IMR-90 (cell line): ENCODE results near the gene PRR18. TPM values are rescaled to one million over a fixed set of nuclear protein-coding genes. Genes with fewer than 3 reads are reported as not detected.

Experiments
- ATAC-seq: fragments of 200-7000 bp; cut with Tn5 transposase; 2 replicates; pipeline ENCODE4 v1.9.1; 2020; ENCODE audit warnings: low read depth, mild to moderate bottlenecking, moderate library complexity
- BruUV-seq: library from RNA; stranded (reverse); fragments of 400-500 nt; replicated peaks from 2 replicates; lab custom pipeline; 2021; lab: Mats Ljungman, UMichigan
- CTCF ChIA-PET: fragments of 300-600 bp; formaldehyde crosslinking; extraction: SDS; loops from one replicate; lab custom pipeline; 2021; ENCODE audit warnings: antibody characterized with exemption; lab: Yijun Ruan, JAX
- POLR2A ChIA-PET: fragments of 300-600 bp; sonication (Branson Sonifier 250); formaldehyde crosslinking; loops from one replicate; lab custom pipeline; 2022; ENCODE audit warnings: antibody characterized with exemption; ENCODE audit not compliant: unreplicated experiment; lab: Charles Lee
- DNase-seq: peaks from one replicate; pipeline ENCODE4 v3.0.0; 2013
- H2AFZ ChIP-seq: replicated peaks from 2 replicates; pipeline ENCODE3; 2013; ENCODE audit warnings: low read length, mild to moderate bottlenecking; ENCODE audit not compliant: poor library complexity
- H2AK5ac ChIP-seq: 2 replicates; pipeline ENCODE4 v1.6.1; 2013; ENCODE audit warnings: low read depth, low read length, inconsistent platforms
- H2AK9ac ChIP-seq: replicated peaks from 2 replicates; pipeline ENCODE3; 2013; ENCODE audit warnings: mild to moderate bottlenecking, low read depth, low read length, moderate library complexity; ENCODE audit not compliant: poor library complexity
- H2BK120ac ChIP-seq: 2 replicates; pipeline ENCODE4 v1.6.1; 2013; ENCODE audit warnings: low read depth, low read length, inconsistent platforms
- H2BK15ac ChIP-seq: 3 replicates; pipeline ENCODE4 v1.6.1; 2013; ENCODE audit warnings: low read depth, low read length, inconsistent platforms
- H2BK20ac ChIP-seq: 2 replicates; pipeline ENCODE4 v1.6.1; 2013; ENCODE audit warnings: low read depth, mild to moderate bottlenecking, inconsistent platforms, low read length, moderate library complexity
- H2BK5ac ChIP-seq: 2 replicates; pipeline ENCODE4 v1.6.1; 2013; ENCODE audit warnings: mild to moderate bottlenecking, low read depth, low read length, inconsistent platforms; ENCODE audit not compliant: poor library complexity, severe bottlenecking
- H3K14ac ChIP-seq: replicated peaks from 2 replicates; pipeline ENCODE4 v1.6.1; 2013; ENCODE audit warnings: low read depth, low read length, inconsistent platforms
- H3K18ac ChIP-seq: 2 replicates; pipeline ENCODE4 v1.6.1; 2013; ENCODE audit warnings: low read depth, low read length, control low read depth
- H3K23ac ChIP-seq: 2 replicates; pipeline ENCODE4 v1.6.1; 2013; ENCODE audit warnings: low read depth, low read length, inconsistent platforms
- H3K27ac ChIP-seq: 2 replicates; pipeline ENCODE4 v1.5.1; 2013; ENCODE audit warnings: mild to moderate bottlenecking, control low read depth, low read length; ENCODE audit not compliant: insufficient read depth
- H3K27me3 ChIP-seq: 2 replicates; pipeline ENCODE4 v1.6.1; 2013; ENCODE audit warnings: low read length; ENCODE audit not compliant: control insufficient read depth, insufficient read depth
- H3K36me3 ChIP-seq: 2 replicates; pipeline ENCODE4 v1.6.1; 2013; ENCODE audit warnings: low read length, mixed read lengths; ENCODE audit not compliant: control insufficient read depth, insufficient read depth
- H3K4ac ChIP-seq: 2 replicates; pipeline ENCODE4 v1.6.1; 2013; ENCODE audit warnings: low read depth, low read length, inconsistent platforms
- H3K4me1 ChIP-seq: 2 replicates; pipeline ENCODE4 v1.6.1; 2013; ENCODE audit warnings: low read length, mixed read lengths; ENCODE audit not compliant: control insufficient read depth, insufficient read depth
- H3K4me2 ChIP-seq: 2 replicates; pipeline ENCODE4 v1.6.1; 2013; ENCODE audit warnings: low read depth, mild to moderate bottlenecking, control low read depth, low read length, moderate library complexity
- H3K4me3 ChIP-seq: 2 replicates; pipeline ENCODE4 v1.5.1; 2013; ENCODE audit warnings: low read depth, mild to moderate bottlenecking, control low read depth, low read length, moderate library complexity; ENCODE audit not compliant: insufficient read depth
- H3K56ac ChIP-seq: 2 replicates; pipeline ENCODE4 v1.6.1; 2013; ENCODE audit warnings: low read length, inconsistent platforms; ENCODE audit not compliant: insufficient read depth; ENCODE audit errors: extremely low read depth
- H3K79me1 ChIP-seq, 2 experiments: 2 replicates each; pipeline ENCODE4 v1.6.1; 2013; ENCODE audit warnings: low read length in 2 of 2, inconsistent platforms in 1 of 2, low read depth in 1 of 2
- H3K9ac ChIP-seq: 2 replicates; pipeline ENCODE4 v1.6.1; 2013; ENCODE audit warnings: low read depth, low read length, control low read depth
- H3K9me1 ChIP-seq: 2 replicates; pipeline ENCODE4 v1.6.1; 2013; ENCODE audit warnings: low read length, inconsistent platforms; ENCODE audit not compliant: insufficient read depth
- H3K9me3 ChIP-seq: 2 replicates; pipeline ENCODE4 v1.6.1; 2013; ENCODE audit warnings: low read length; ENCODE audit not compliant: control insufficient read depth, insufficient read depth
- H4K20me1 ChIP-seq: 2 replicates; pipeline ENCODE4 v1.6.1; 2013; ENCODE audit warnings: low read length, inconsistent platforms; ENCODE audit not compliant: insufficient read depth
- H4K5ac ChIP-seq: 2 replicates; pipeline ENCODE4 v1.6.1; 2013; ENCODE audit warnings: mild to moderate bottlenecking, low read depth, low read length, control low read depth
- H4K8ac ChIP-seq, 2 experiments: 2 replicates each; pipeline ENCODE4 v1.6.1; 2013; ENCODE audit warnings: low read depth in 2 of 2, low read length in 2 of 2, control low read depth in 1 of 2, inconsistent platforms in 1 of 2
- H4K91ac ChIP-seq: 2 replicates; pipeline ENCODE4 v1.6.1; 2013; ENCODE audit warnings: low read depth, low read length, inconsistent platforms; ENCODE audit not compliant: insufficient read depth
- BHLHE40 ChIP-seq: fragments of 150-350 bp; IDR thresholded peaks from 2 replicates; pipeline ENCODE4 v1.6.1; 2016; ENCODE audit warnings: mild to moderate bottlenecking, low read depth, low read length
- CEBPB ChIP-seq: IDR thresholded peaks from 2 replicates; pipeline ENCODE4 v1.6.1; 2012; ENCODE audit warnings: low read depth, low read length, improper control_type of control experiment
- CTCF ChIP-seq: conservative IDR thresholded peaks from 2 replicates; pipeline ENCODE4 v1.5.1; 2012; ENCODE audit warnings: mild to moderate bottlenecking, low read depth, low read length, improper control_type of control experiment
- MAFK ChIP-seq: IDR thresholded peaks from 2 replicates; pipeline ENCODE4 v1.6.1; 2012; ENCODE audit warnings: low read depth, low read length, improper control_type of control experiment
- MAZ ChIP-seq: IDR thresholded peaks from 2 replicates; pipeline ENCODE4 v1.6.1; 2012; ENCODE audit warnings: low read depth, mild to moderate bottlenecking, low read length, improper control_type of control experiment, moderate library complexity, borderline replicate concordance
- MXI1 ChIP-seq: IDR thresholded peaks from 2 replicates; pipeline ENCODE4 v1.6.1; 2012; ENCODE audit warnings: low read depth, mild to moderate bottlenecking, low read length, moderate library complexity, borderline replicate concordance
- POLR2A ChIP-seq: IDR thresholded peaks from 2 replicates; pipeline ENCODE4 v1.6.1; 2012; ENCODE audit warnings: mild to moderate bottlenecking, low read depth, low read length
- RAD21 ChIP-seq: IDR thresholded peaks from 2 replicates; pipeline ENCODE4 v1.6.1; 2012; ENCODE audit warnings: low read length, improper control_type of control experiment
- RCOR1 ChIP-seq: IDR thresholded peaks from 2 replicates; pipeline ENCODE4 v1.6.1; 2012; ENCODE audit warnings: mild to moderate bottlenecking, low read length, improper control_type of control experiment; ENCODE audit not compliant: insufficient replicate concordance
- RFX5 ChIP-seq: IDR thresholded peaks from 2 replicates; pipeline ENCODE4 v1.8.0; 2012; ENCODE audit warnings: low read depth, mild to moderate bottlenecking, low read length, moderate library complexity
- USF2 ChIP-seq: fragments of 150-350 bp; IDR thresholded peaks from 2 replicates; pipeline ENCODE4 v1.6.1; 2017; ENCODE audit warnings: mild to moderate bottlenecking, antibody characterized with exemption, low read length, low read depth
- WGBS, 2 experiments: methylation state at CpG; one replicate each; pipeline versions ENCODE4 v1.1.5 to v1.1.7; 2013; ENCODE audit warnings: missing lambda C conversion rate in 2 of 2; ENCODE audit not compliant: insufficient read length in 1 of 2; ENCODE audit errors: extremely low coverage in 2 of 2; 5-methylcytosine and 5-hydroxymethylcytosine counted together
- dilution Hi-C: fragments of 300-500 bp; cut with HindIII; formaldehyde crosslinking; loops from one replicate; pipeline ENCODE4 v1.14.3; 2018; ENCODE audit warnings: low sequenced_read_pairs; ENCODE audit not compliant: unreplicated experiment
- in situ Hi-C: fragments of 300-500 bp; cut with MboI; formaldehyde crosslinking; loops from 3 replicates; pipeline ENCODE4 v1.14.3; 2019; ENCODE audit warnings: low sequenced_read_pairs, inconsistent platforms, mixed read lengths
- intact Hi-C: fragments of 100-400 bp; cut with micrococcal nuclease; formaldehyde crosslinking; loops from 2 replicates; pipeline ENCODE4 v1.10.0; 2022
- polyA plus RNA-seq, 3 experiments: library from polyadenylated mRNA; depleted of rRNA; stranded (reverse); fragments of >200 nt; gene quantifications; 2 replicates each; pipeline ENCODE4 v1.2.3, GENCODE V29; 2012; ENCODE audit warnings: low replicate concordance in 1 of 3
- total RNA-seq: library from RNA; depleted of rRNA; stranded (reverse); fragments of >200 nt; gene quantifications from 2 replicates; pipeline ENCODE4 v1.2.3, GENCODE V29; 2012

The PRR18 gene
- total and polyA plus RNA-seq, 2 of the 4 experiments (the other 2 are of a cell fraction), result not detected

GRCh38 chr6:166343150-166343487 is 34.9 kb upstream of the PRR18 start:
- Histone ChIP-seq H2BK120ac (no peak overlapping the region), H2BK5ac (no peak overlapping the region), H4K5ac (peak overlapping the region; percentile 96), H4K8ac (peak overlapping the region; percentile 85 to 98), H3K4me1 (no peaks in the 10 kb centered on the region; the same call in 1 of the 2 replicates), H2AK9ac (peak overlapping the region; percentile 97), H2AFZ (peak overlapping the region; percentile 100), H3K56ac (peak overlapping the region; percentile 43; the same call in 1 of the 2 replicates), H3K9me3 (no peaks in the 10 kb centered on the region), H2BK20ac (no peak overlapping the region), H3K23ac (peak overlapping the region; percentile 99), H3K18ac (no peak overlapping the region), H3K14ac (peak overlapping the region; percentile 97), H2BK15ac (no peak overlapping the region), H3K9me1 (peaks cover 12% of the 10 kb centered on the region), H4K20me1 (peaks cover 30% of the 10 kb centered on the region), H3K27me3 (no peaks in the 10 kb centered on the region; the same call in 1 of the 2 replicates), H3K4me2 (peak overlapping the region; percentile 97), H3K9ac (peak overlapping the region; percentile 90), H2AK5ac (no peak overlapping the region), H3K36me3 (peaks cover 3% of the 10 kb centered on the region), H3K4ac (peak overlapping the region; percentile 99), H4K91ac (0 out of 2 replicates have a peak overlapping the region, but pooled peaks have one; percentile 93), H3K4me3 (peak overlapping the region; percentile 82), H3K79me1 (peaks cover 10 to 43% of the 10 kb centered on the region in 2 experiments; a peak in 3 of 4 replicates), H3K27ac (peak overlapping the region; percentile 91; the same call in 1 of the 2 replicates)
- ChIA-PET POLR2A (no interaction called here), CTCF (no interaction called here)
- dilution Hi-C loops (no loop called here), in situ Hi-C loops (no loop called here), intact Hi-C loops (loop anchor here (2.0 kb wide), 1 partner anchor 40 kb away; the partner anchor contains the start of gene MPC1)
- TF ChIP-seq BHLHE40 (no peak), MXI1 (no peak), POLR2A (no peak), MAZ (no peak), RFX5 (no peak), MAFK (no peak), RCOR1 (no peak), CEBPB (no peak), RAD21 (no peak), USF2 (no peak), CTCF (no peak)
- WGBS, 2 experiments, result no CpG with 5 or more reads among the region's 3 CpGs
- DNase-seq (no peak), ATAC-seq (no peak)
- no TSS peak for BruUV-seq
